ENCODE data around the gene CFAP45.

GRCh38 chr1:159941591-159942560, 41.9 kb upstream of the CFAP45 start:
- no peak for TF ChIP-seq CTCF (conservative IDR thresholded peaks at IDR 0.05)
- TF ChIP-seq EZH2 (IDR thresholded peaks at IDR 0.05; ENCODE audit: low read depth): no peak
